NCI-H1417 treated with DMSO at 0.1 percent for 48 hours (cell line): ENCODE data around the gene SLC7A1.
"Not testable (repeated sequence)": the region's sequence is repeated elsewhere in the genome, so short reads cannot be mapped to it uniquely, and the experiment has no call there.

Source experiments
- DNase-seq: peaks from one replicate; lab custom pipeline; 2025; lab: John Stamatoyannopoulos, UW

SLC7A1 gene

GRCh38 chr13:29595380-29596063 lies at the start of gene SLC7A1:
TSS of gene SLC7A1 (minus strand) at chr13:29595688. CDS start at chr13:29536188, 59,500 bp downstream.
- DNase-seq = peak; percentile 52

- DNase-seq = no peak
Measured at GRCh38 chr13:29640665-29641064, 45.2 kb upstream of the SLC7A1 start.

- DNase-seq = not testable (repeated sequence)
Measured at GRCh38 chr13:29636831-29637230, 41.3 kb upstream of the SLC7A1 start.

- no peak for DNase-seq
Measured at GRCh38 chr13:29624997-29625396, 29.5 kb upstream of the SLC7A1 start.

GRCh38 chr13:29621841-29622240 lies 26.4 kb upstream of the SLC7A1 start:
- DNase-seq = no peak

GRCh38 chr13:29621051-29621800 lies 25.7 kb upstream of the SLC7A1 start:
- DNase-seq = no peak

GRCh38 chr13:29619995-29620394 lies 24.5 kb upstream of the SLC7A1 start:
- DNase-seq = no peak

GRCh38 chr13:29613101-29613500 lies 17.6 kb upstream of the SLC7A1 start:
- DNase-seq = no peak

GRCh38 chr13:29607465-29607864 lies 12.0 kb upstream of the SLC7A1 start:
- no peak for DNase-seq

- DNase-seq = no peak
Measured at GRCh38 chr13:29605860-29606526, 10.5 kb upstream of the SLC7A1 start.

- DNase-seq = no peak
Measured at GRCh38 chr13:29598321-29598720, 2.8 kb upstream of the SLC7A1 start.

- no peak for DNase-seq
Measured at GRCh38 chr13:29597706-29598105, 2.2 kb upstream of the SLC7A1 start.

GRCh38 chr13:29597246-29597645 lies 1.8 kb upstream of the SLC7A1 start:
- no peak for DNase-seq

GRCh38 chr13:29596064-29596418 lies 553 bp upstream of the SLC7A1 start:
- no peak for DNase-seq

- DNase-seq = no peak
Measured at GRCh38 chr13:29594710-29595379, 643 bp downstream of the SLC7A1 start.

- DNase-seq = no peak
Measured at GRCh38 chr13:29594303-29594709, 1.2 kb downstream of the SLC7A1 start.

GRCh38 chr13:29593605-29594297 lies 1.7 kb downstream of the SLC7A1 start:
- no peak for DNase-seq

- no peak for DNase-seq
Measured at GRCh38 chr13:29591310-29591709, 4.2 kb downstream of the SLC7A1 start.

- DNase-seq = no peak
Measured at GRCh38 chr13:29589967-29590366, 5.5 kb downstream of the SLC7A1 start.

- DNase-seq = no peak
Measured at GRCh38 chr13:29589234-29589633, 6.3 kb downstream of the SLC7A1 start.

GRCh38 chr13:29587645-29588044 lies 7.8 kb downstream of the SLC7A1 start:
- DNase-seq = no peak
